Panc1 (cell line): ENCODE data around the gene DCP2. TPM values are rescaled to one million over a fixed set of nuclear protein-coding genes. Genes with fewer than 3 reads are reported as not detected.

Source experiments
- ATAC-seq: fragments of 200-7000 bp; cut with Tn5 transposase; 2 replicates; pipeline ENCODE4 v1.9.1; 2020; ENCODE audit warnings: mild to moderate bottlenecking, moderate library complexity
- BruUV-seq: library from RNA; stranded (reverse); fragments of 400-500 nt; replicated peaks from 2 replicates; lab custom pipeline; 2021; lab: Mats Ljungman, UMichigan
- CTCF ChIA-PET: fragments of 300-600 bp; sonication (Branson Sonifier 250); formaldehyde crosslinking; loops from one replicate; lab custom pipeline; 2022; ENCODE audit warnings: antibody characterized with exemption; lab: Charles Lee
- POLR2A ChIA-PET: fragments of 300-600 bp; sonication (Branson Sonifier 250); formaldehyde crosslinking; loops from one replicate; lab custom pipeline; 2022; ENCODE audit warnings: antibody characterized with exemption; lab: Charles Lee
- DNase-seq: peaks from one replicate; pipeline ENCODE4 v3.0.0-alpha.2; 2010; ENCODE audit warnings: low read depth, low spot score
- H3K27ac ChIP-seq: 2 replicates; pipeline ENCODE4 v1.5.1; 2011; ENCODE audit warnings: mild to moderate bottlenecking, low read length, inconsistent platforms
- H3K27me3 ChIP-seq: fragments of 200-500 bp; sonication (Bioruptor generic); 2 replicates; pipeline ENCODE4 v1.6.0; 2014; ENCODE audit warnings: low read length, inconsistent platforms; ENCODE audit not compliant: control insufficient read depth, insufficient read depth
- H3K36me3 ChIP-seq: fragments of 200-500 bp; sonication (Bioruptor generic); 2 replicates; pipeline ENCODE4 v1.5.1; 2014; ENCODE audit warnings: inconsistent platforms, mild to moderate bottlenecking, low read length, moderate library complexity; ENCODE audit not compliant: control insufficient read depth, insufficient read depth
- H3K4me1 ChIP-seq: 2 replicates; pipeline ENCODE4 v1.5.1; 2011; ENCODE audit warnings: inconsistent platforms, mild to moderate bottlenecking, low read length, moderate library complexity; ENCODE audit not compliant: control insufficient read depth, insufficient read depth
- H3K4me3 ChIP-seq, 2 experiments: 2 replicates each; pipeline ENCODE4 v1.5.1; 2011 to 2012; ENCODE audit warnings: low read depth in 2 of 2, low read length in 2 of 2, mild to moderate bottlenecking in 2 of 2, inconsistent platforms in 1 of 2, moderate library complexity in 1 of 2
- H3K9me3 ChIP-seq: fragments of 200-500 bp; sonication (Bioruptor generic); 2 replicates; pipeline ENCODE4 v1.5.1; 2014; ENCODE audit warnings: low read depth, mild to moderate bottlenecking, inconsistent platforms, low read length, moderate library complexity; ENCODE audit not compliant: control insufficient read depth, insufficient read depth
- POLR2AphosphoS5 ChIP-seq: IDR thresholded peaks from 2 replicates; pipeline ENCODE4 v1.6.1; 2012; ENCODE audit warnings: mild to moderate bottlenecking, low read depth, low read length, moderate library complexity
- SIN3A ChIP-seq: IDR thresholded peaks from 2 replicates; pipeline ENCODE4 v1.6.1; 2012; ENCODE audit warnings: low read depth, mild to moderate bottlenecking, low read length, moderate library complexity, borderline replicate concordance; ENCODE audit not compliant: insufficient read depth
- TCF7L2 ChIP-seq: IDR thresholded peaks from 2 replicates; pipeline ENCODE4 v1.6.1; 2011; ENCODE audit warnings: mild to moderate bottlenecking, low read depth, low read length, inconsistent platforms
- in situ Hi-C: cut with HindIII; loops from 2 replicates; pipeline ENCODE4 v1.10.0; 2016; ENCODE audit warnings: low sequenced_read_pairs, low pct_unique_long_range_greater_than_20kb
- intact Hi-C: fragments of 100-400 bp; cut with micrococcal nuclease; formaldehyde crosslinking; loops from one replicate; pipeline ENCODE4 v1.10.0; 2022; ENCODE audit not compliant: unreplicated experiment
- total RNA-seq: library from RNA; stranded (reverse); gene quantifications from one replicate; pipeline ENCODE4 v1.2.1, GENCODE V29; 2021; ENCODE audit not compliant: unreplicated experiment
- TF ChIP-seq, protein P1 (sequence below): fragments of 450-650 bp; IDR thresholded peaks from 2 replicates; pipeline ENCODE4 v1.5.1; 2017; ENCODE audit warnings: mild to moderate bottlenecking
- TF ChIP-seq, protein P2 (sequence below), 2 experiments: IDR thresholded peaks; 2 replicates each; pipeline ENCODE4 v1.6.1; 2011 to 2012; ENCODE audit warnings: low read depth in 2 of 2, control low read depth in 1 of 2, low read length in 1 of 2, mild to moderate bottlenecking in 1 of 2, moderate library complexity in 1 of 2; ENCODE audit not compliant: insufficient read depth in 1 of 2

DCP2 gene
- total RNA-seq, 1 experiment from 2014 or later, result 70.4 TPM

DNA sequence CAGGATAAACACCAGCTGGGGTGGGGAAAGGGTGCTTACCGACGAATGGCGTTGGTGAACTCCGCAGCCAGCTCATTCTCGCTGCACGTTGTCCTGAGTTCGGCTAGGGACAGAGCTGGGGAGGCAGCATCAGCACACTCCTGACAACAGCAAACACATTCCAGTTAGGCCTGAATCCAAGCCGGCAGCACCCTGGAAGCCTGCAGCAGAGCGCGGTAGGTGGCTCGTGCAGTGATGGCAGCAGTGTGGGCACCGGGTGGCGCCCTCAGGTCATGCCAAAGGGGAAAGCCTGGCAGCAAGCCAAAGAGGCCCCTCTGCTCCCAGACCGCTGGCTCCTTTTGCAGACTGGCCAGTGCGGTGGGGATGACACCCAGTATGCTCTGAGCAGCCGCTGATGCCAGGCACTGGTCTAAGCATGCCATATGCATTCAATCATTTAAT is 66.9 kb downstream of the DCP2 start:
- ChIA-PET POLR2A (interaction anchor here (0.6 kb wide), 1 partner anchor 251 kb away, joined by 10 read pairs; no protein-coding TSS in a partner anchor), CTCF (no interaction called here)
- no TSS peak for BruUV-seq
- in situ Hi-C loops (no loop called here), intact Hi-C loops (no loop called here)
- Histone ChIP-seq H3K4me3 (no peak overlapping the region), H3K27ac (no peak overlapping the region), H3K4me1 (no peaks in the 10 kb centered on the region), H3K9me3 (no peaks in the 10 kb centered on the region), H3K36me3 (no peaks in the 10 kb centered on the region), H3K27me3 (no peaks in the 10 kb centered on the region)
- TF ChIP-seq, protein P1, sequence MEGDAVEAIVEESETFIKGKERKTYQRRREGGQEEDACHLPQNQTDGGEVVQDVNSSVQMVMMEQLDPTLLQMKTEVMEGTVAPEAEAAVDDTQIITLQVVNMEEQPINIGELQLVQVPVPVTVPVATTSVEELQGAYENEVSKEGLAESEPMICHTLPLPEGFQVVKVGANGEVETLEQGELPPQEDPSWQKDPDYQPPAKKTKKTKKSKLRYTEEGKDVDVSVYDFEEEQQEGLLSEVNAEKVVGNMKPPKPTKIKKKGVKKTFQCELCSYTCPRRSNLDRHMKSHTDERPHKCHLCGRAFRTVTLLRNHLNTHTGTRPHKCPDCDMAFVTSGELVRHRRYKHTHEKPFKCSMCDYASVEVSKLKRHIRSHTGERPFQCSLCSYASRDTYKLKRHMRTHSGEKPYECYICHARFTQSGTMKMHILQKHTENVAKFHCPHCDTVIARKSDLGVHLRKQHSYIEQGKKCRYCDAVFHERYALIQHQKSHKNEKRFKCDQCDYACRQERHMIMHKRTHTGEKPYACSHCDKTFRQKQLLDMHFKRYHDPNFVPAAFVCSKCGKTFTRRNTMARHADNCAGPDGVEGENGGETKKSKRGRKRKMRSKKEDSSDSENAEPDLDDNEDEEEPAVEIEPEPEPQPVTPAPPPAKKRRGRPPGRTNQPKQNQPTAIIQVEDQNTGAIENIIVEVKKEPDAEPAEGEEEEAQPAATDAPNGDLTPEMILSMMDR, result peak; percentile 64; the same call in 1 of the 2 replicates
- no peak for TF ChIP-seq TCF7L2
- TF ChIP-seq, protein P2, sequence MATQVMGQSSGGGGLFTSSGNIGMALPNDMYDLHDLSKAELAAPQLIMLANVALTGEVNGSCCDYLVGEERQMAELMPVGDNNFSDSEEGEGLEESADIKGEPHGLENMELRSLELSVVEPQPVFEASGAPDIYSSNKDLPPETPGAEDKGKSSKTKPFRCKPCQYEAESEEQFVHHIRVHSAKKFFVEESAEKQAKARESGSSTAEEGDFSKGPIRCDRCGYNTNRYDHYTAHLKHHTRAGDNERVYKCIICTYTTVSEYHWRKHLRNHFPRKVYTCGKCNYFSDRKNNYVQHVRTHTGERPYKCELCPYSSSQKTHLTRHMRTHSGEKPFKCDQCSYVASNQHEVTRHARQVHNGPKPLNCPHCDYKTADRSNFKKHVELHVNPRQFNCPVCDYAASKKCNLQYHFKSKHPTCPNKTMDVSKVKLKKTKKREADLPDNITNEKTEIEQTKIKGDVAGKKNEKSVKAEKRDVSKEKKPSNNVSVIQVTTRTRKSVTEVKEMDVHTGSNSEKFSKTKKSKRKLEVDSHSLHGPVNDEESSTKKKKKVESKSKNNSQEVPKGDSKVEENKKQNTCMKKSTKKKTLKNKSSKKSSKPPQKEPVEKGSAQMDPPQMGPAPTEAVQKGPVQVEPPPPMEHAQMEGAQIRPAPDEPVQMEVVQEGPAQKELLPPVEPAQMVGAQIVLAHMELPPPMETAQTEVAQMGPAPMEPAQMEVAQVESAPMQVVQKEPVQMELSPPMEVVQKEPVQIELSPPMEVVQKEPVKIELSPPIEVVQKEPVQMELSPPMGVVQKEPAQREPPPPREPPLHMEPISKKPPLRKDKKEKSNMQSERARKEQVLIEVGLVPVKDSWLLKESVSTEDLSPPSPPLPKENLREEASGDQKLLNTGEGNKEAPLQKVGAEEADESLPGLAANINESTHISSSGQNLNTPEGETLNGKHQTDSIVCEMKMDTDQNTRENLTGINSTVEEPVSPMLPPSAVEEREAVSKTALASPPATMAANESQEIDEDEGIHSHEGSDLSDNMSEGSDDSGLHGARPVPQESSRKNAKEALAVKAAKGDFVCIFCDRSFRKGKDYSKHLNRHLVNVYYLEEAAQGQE (IDR thresholded peaks at IDR 0.05; ENCODE audit: insufficient read depth in 1 of 2, low read depth in 2 of 2, low read length in 1 of 2), result no peak
- no peak for DNase-seq
- peak; percentile 55 for ATAC-seq

DNA sequence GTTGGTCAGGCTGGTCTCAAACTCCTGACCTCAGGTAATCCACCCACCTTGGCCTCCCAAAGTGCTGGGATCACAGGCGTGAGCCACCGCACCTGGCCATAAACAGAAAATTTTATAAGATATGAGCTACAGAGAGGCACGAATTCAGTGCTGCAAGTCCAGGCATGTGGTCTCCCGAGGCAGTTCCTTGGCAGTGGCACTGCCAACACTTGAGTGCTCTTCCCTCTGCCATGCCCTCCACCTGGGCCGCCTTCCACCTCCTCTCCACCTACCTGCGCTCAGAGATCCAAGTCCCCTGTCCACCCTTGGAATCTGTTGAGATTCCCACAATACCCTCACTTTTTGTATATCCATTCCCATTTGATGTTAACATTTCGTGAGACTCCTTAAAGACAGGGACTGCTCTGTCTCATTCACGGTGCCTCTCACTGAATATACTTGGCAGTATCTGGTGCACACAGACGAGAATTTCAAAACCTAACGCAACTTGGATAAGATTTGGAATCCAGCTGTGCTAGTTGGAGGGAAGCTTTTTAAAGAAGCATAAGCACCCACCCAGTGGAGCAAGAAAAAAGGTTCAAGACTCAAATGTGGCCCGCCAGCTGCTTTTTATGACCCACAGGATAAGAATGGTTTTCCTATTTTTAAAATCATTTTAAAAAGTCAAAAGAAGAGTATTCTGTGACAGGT is 68.3 kb downstream of the DCP2 start:
- no TSS peak for BruUV-seq
- ChIA-PET CTCF (no interaction called here), POLR2A (no interaction called here)
- Histone ChIP-seq H3K27ac (no peak overlapping the region), H3K4me1 (no peaks in the 10 kb centered on the region), H3K27me3 (no peaks in the 10 kb centered on the region), H3K36me3 (no peaks in the 10 kb centered on the region), H3K4me3 (no peak overlapping the region), H3K9me3 (no peaks in the 10 kb centered on the region)
- intact Hi-C loops, result no loop called here
- DNase-seq (no peak), ATAC-seq (no peak)
- TF ChIP-seq SIN3A, result no peak
- no peak for TF ChIP-seq POLR2AphosphoS5
- TF ChIP-seq, protein P1, result no peak
- TF ChIP-seq, protein P2 (IDR thresholded peaks at IDR 0.05; ENCODE audit: insufficient read depth in 1 of 2, low read depth in 2 of 2, low read length in 1 of 2), result no peak
- TF ChIP-seq TCF7L2, result no peak
- in situ Hi-C loops, result no loop called here
